A549 (cell line): ENCODE measurements around the gene NCOA6. TPM values are rescaled to one million over a fixed set of nuclear protein-coding genes. Genes with fewer than 3 reads are reported as not detected.
A peak's percentile ranks its signal among the peaks of the same experiment; 100 is the strongest.

Experiments used
- ATAC-seq, 2 experiments: fragments of 200-7000 bp in 1 of 2; fragments of >200 bp in 1 of 2; cut with Nextera tagmentation in 1 of 2; cut with Tn5 transposase in 1 of 2; 3 replicates each; pipeline versions ENCODE4 v1.8.0 to v1.9.1; 2018 to 2020; ENCODE audit warnings: mild to moderate bottlenecking in 1 of 2, moderate library complexity in 1 of 2
- CTCF ChIA-PET: fragments of 300-600 bp; sonication (Branson Sonifier 250); formaldehyde crosslinking; extraction: SDS; loops from one replicate; lab custom pipeline; 2021; ENCODE audit warnings: antibody characterized with exemption, inconsistent platforms; lab: Yijun Ruan, JAX
- POLR2A ChIA-PET: fragments of 350-600 bp; formaldehyde crosslinking; extraction: SDS; loops from one replicate; lab custom pipeline; 2021; ENCODE audit warnings: antibody characterized with exemption, inconsistent platforms; lab: Yijun Ruan, JAX
- DNase-seq, 2 experiments: peaks; one replicate each; pipeline versions ENCODE4 v3.0.0 to v3.0.0-alpha.2; 2011 to 2016; ENCODE audit warnings: low read depth in 1 of 2, low spot score in 1 of 2
- FAIRE-seq: peaks from 2 replicates; lab custom pipeline; 2011; peaks lifted over from hg19 to GRCh38; lab: Jason Lieb, UNC
- H3K27ac ChIP-seq, 2 experiments: fragments of >200 bp; sonication (Bioruptor Twin); formaldehyde crosslinking; 3 replicates each; pipeline ENCODE4 v1.5.1; 2016 to 2017
- H3K4me1 ChIP-seq: fragments of >200 bp; sonication (Bioruptor Twin); formaldehyde crosslinking; 3 replicates; pipeline ENCODE4 v1.6.1; 2016
- H3K4me2 ChIP-seq: fragments of >200 bp; sonication (Bioruptor Twin); formaldehyde crosslinking; 3 replicates; pipeline ENCODE4 v1.6.1; 2016
- H3K4me3 ChIP-seq: fragments of >200 bp; sonication (Bioruptor Twin); formaldehyde crosslinking; 3 replicates; pipeline ENCODE4 v1.5.1; 2016
- H3K9me3 ChIP-seq: fragments of >200 bp; sonication (Bioruptor Twin); formaldehyde crosslinking; 3 replicates; pipeline ENCODE4 v1.6.1; 2016
- CBX8 ChIP-seq: fragments of 200-600 bp; sonication (generic); IDR thresholded peaks from 2 replicates; pipeline ENCODE4 v1.6.1; 2016
- CHD4 ChIP-seq: fragments of 200-600 bp; sonication (generic); IDR thresholded peaks from 2 replicates; pipeline ENCODE4 v1.6.1; 2016; ENCODE audit warnings: antibody characterized with exemption, mild to moderate bottlenecking, borderline replicate concordance
- ESRRA ChIP-seq: fragments of 150-350 bp; IDR thresholded peaks from 2 replicates; pipeline ENCODE4 v1.6.1; 2014; ENCODE audit warnings: mild to moderate bottlenecking, low read length, borderline replicate concordance
- FOSL2 ChIP-seq, 2 experiments: fragments of 450-650 bp in 1 of 2; fragments of >200 bp in 1 of 2; sonication (Bioruptor Twin) in 1 of 2; formaldehyde crosslinking; IDR thresholded peaks; 2 replicates each; pipeline versions ENCODE4 v1.5.0 to v1.6.1; 2016 to 2020; ENCODE audit warnings: mild to moderate bottlenecking in 1 of 2, moderate library complexity in 1 of 2
- HEYL ChIP-seq: fragments of 250-450 bp; sonication (Bioruptor Pico); IDR thresholded peaks from 2 replicates; pipeline ENCODE4 v1.8.0; 2021; ENCODE audit warnings: mild to moderate bottlenecking, moderate library complexity
- KDM1A ChIP-seq: fragments of 200-600 bp; sonication (generic); IDR thresholded peaks from 2 replicates; pipeline ENCODE4 v1.6.1; 2016; ENCODE audit warnings: low read depth, mild to moderate bottlenecking
- MAX ChIP-seq: IDR thresholded peaks from 2 replicates; pipeline ENCODE4 v1.6.1; 2012
- NFE2L2 ChIP-seq: fragments of 150-350 bp; conservative IDR thresholded peaks from 2 replicates; pipeline ENCODE4 v1.6.1; 2014; ENCODE audit warnings: low read length
- PBX3 ChIP-seq: IDR thresholded peaks from 2 replicates; pipeline ENCODE4 v1.6.1; 2012
- PHF8 ChIP-seq: fragments of 200-600 bp; sonication (generic); IDR thresholded peaks from 2 replicates; pipeline ENCODE4 v1.6.1; 2016; ENCODE audit warnings: low read depth, mild to moderate bottlenecking, antibody characterized with exemption, moderate library complexity, borderline replicate concordance
- POLR2A ChIP-seq: IDR thresholded peaks from 2 replicates; pipeline ENCODE4 v1.6.1; 2012; ENCODE audit warnings: mild to moderate bottlenecking, low read length
- RAD21 ChIP-seq, 2 experiments: fragments of >200 bp in 1 of 2; sonication (Bioruptor Twin) in 1 of 2; formaldehyde crosslinking in 1 of 2; IDR thresholded peaks in 1 of 2; conservative IDR thresholded peaks in 1 of 2; 2 replicates in 1 of 2; 3 replicates in 1 of 2; pipeline ENCODE4 v1.6.1; 2012 to 2018; ENCODE audit warnings: inconsistent platforms in 1 of 2
- SREBF2 ChIP-seq: fragments of 450-650 bp; IDR thresholded peaks from 2 replicates; pipeline ENCODE4 v1.6.1; 2014; ENCODE audit warnings: mild to moderate bottlenecking, moderate library complexity
- WGBS: methylation state at CpG from one replicate; pipeline ENCODE4 v1.1.6; 2017; ENCODE audit errors: missing lambda C conversion rate; 5-methylcytosine and 5-hydroxymethylcytosine counted together
- polyA plus RNA-seq, 4 experiments: library from polyadenylated mRNA; depleted of rRNA in 3 of 4; stranded (reverse); fragments of >200 nt; fragmentation: RNase III in 1 of 4; extraction: RNeasy Plus Mini Kit Qiagen cat#74134 plus additional on column Dnase treatment in 1 of 4; gene quantifications; 2 replicates in 3 of 4; 3 replicates in 1 of 4; pipeline ENCODE4 v1.2.3, GENCODE V29; 2011 to 2017
- TF ChIP-seq, protein P1 (sequence below): fragments of 150-350 bp; IDR thresholded peaks from 2 replicates; pipeline ENCODE4 v1.6.1; 2014; ENCODE audit warnings: low read depth, mild to moderate bottlenecking, low read length

Gene NCOA6
- polyA plus RNA-seq, 2 of the 4 experiments (the other 2 are of a cell fraction) = 15.8 to 18.0 TPM

DNA sequence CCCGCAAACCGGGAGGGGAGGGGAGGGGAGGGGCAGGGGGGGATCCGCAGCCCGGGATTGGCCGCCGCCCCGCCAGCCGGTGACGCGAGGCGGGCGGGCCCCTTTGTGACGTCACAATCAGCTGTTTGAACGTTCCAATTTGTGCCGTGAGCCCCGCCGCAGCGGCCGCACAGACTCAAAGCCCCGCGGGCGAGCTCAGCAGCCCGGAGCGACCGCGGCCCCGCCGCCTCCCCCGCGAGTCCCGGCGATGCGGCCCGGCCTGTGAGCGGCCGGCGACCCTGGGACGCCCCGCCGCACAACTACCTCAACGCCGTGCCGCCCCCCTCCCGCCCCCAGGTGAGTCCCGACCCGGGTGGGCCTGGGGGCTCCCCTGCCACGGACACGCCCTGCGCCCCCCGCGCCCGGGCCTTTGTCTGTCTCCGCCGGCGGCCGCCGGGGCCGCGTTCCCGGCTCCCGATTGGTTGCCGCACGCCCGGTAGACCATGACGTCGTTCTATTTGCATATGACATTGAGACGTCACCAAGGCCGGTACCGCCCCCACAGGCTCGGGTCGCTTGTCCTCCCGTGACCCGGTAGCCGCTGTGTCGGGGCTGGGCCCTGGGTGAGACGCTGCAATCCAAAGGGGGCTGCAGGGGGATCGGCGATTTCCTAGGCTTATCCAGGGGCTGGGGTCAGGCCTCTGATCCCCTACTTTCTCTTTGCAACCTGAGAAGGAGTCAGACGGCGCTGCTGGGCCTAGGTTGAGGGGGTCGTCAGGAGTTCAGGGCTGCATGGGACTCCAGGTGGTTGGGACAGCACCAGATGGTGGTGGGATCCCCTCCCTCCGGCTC lies 121.1 kb downstream of the NCOA6 start, which contains the start of gene TP53INP2:
TP53INP2 (plus strand) TSS at position 168 of the 831 bp plus-strand sequence. CDS start 4,396 bp downstream, outside the sequence.
- 5% methylated on average over 22 of the region's 82 CpGs for WGBS
- Histone ChIP-seq H3K4me2 (peak within 1 kb of the TSS; percentile 99), H3K4me3 (peak within 1 kb of the TSS; percentile 94), H3K4me1 (peaks cover 26% of the 10 kb centered on the region), H3K9me3 (no peaks in the 10 kb centered on the region), H3K27ac (peak within 1 kb of the TSS; percentile 80 to 93)
- peak; percentile 82 to 89 for DNase-seq
- TF ChIP-seq RAD21 (conservative IDR thresholded peaks at IDR 0.05 in 1 of 2, IDR thresholded peaks at IDR 0.05 in 1 of 2) = no peak
- TF ChIP-seq KDM1A = no peak
- TF ChIP-seq PBX3 = peak; percentile 45; the same call in 1 of the 2 replicates
- peak; percentile 92 for TF ChIP-seq ESRRA
- TF ChIP-seq NFE2L2 = no peak
- no peak for TF ChIP-seq HEYL (CRISPR knock-in tag)
- peak; percentile 92 for TF ChIP-seq PHF8
- TF ChIP-seq CBX8 = no peak
- no peak for TF ChIP-seq MAX
- ChIA-PET POLR2A (interaction anchor here (1.0 to 1.6 kb wide), 4 partner anchors 9 to 146 kb away, joined by 3 to 12 read pairs (median 3); partner anchors contain the start of genes MAP1LC3A and PIGU), CTCF (interaction anchor here (0.6 to 8.6 kb wide), 9 partner anchors 8 to 518 kb away, joined by 3 to 108 read pairs (median 4); no protein-coding TSS in a partner anchor)
- peak; percentile 50 to 66 for ATAC-seq
- FAIRE-seq = no peak

GRCh38 chr20:34703424-34704176 lies 121.9 kb downstream of the NCOA6 start:
- under 1% methylated on average over 37 of the region's 38 CpGs for WGBS
- ATAC-seq = peak; percentile 4 to 10
- H3K9me3 ChIP-seq = no peaks in the 10 kb centered on the region
- CTCF ChIA-PET = interaction anchor here (0.6 to 8.6 kb wide), 8 partner anchors 9 to 517 kb away, joined by 3 to 108 read pairs (median 4); partner anchors contain the start of gene PIGU
- no peak for TF ChIP-seq POLR2A
- TF ChIP-seq CHD4 = peak; percentile 26; the same call in 1 of the 2 replicates
- TF ChIP-seq, all 56 proteins: peak for 1
- H3K27ac ChIP-seq = peak overlapping the region; percentile 80 to 93
- no peak for DNase-seq
- POLR2A ChIA-PET = interaction anchor here (1.0 to 1.6 kb wide), 3 partner anchors 10 to 145 kb away, joined by 3 to 12 read pairs (median 3); partner anchors contain the start of genes MAP1LC3A and PIGU
- peaks cover 26% of the 10 kb centered on the region for H3K4me1 ChIP-seq
- H3K4me3 ChIP-seq = peak overlapping the region; percentile 94
- no peak for FAIRE-seq
- H3K4me2 ChIP-seq = peak overlapping the region; percentile 99

DNA sequence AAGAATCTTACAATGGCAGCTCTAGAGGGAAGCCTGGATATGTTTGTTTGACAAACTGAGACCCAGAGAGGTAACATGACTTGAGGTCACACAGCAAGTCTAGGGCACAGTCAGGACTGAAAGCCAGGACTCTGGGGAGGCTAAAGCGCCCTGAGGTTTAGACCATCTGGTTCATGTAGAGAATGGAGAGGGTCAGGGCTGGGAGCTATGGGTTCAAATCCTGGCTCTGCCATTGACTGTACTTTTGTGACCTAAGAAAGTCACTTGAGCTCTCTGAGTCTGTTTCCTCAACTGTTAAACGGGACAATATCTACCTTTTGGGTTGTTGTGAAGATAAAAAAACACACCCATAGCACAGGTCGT lies 122.4 kb downstream of the NCOA6 start:
- ChIA-PET CTCF (interaction anchor here (0.8 to 8.6 kb wide), 5 partner anchors 11 to 390 kb away, joined by 3 to 108 read pairs (median 4); partner anchors contain the start of gene PIGU), POLR2A (interaction anchor here (1.1 to 1.6 kb wide), 2 partner anchors 26 to 144 kb away, joined by 3 to 12 read pairs; partner anchors contain the start of genes MAP1LC3A and PIGU)
- H3K27ac ChIP-seq = no peak overlapping the region
- TF ChIP-seq FOSL2 (IDR thresholded peaks at IDR 0.05) = no peak
- TF ChIP-seq FOSL2 (CRISPR knock-in tag; IDR thresholded peaks at IDR 0.05) = no peak
- TF ChIP-seq, protein P1, sequence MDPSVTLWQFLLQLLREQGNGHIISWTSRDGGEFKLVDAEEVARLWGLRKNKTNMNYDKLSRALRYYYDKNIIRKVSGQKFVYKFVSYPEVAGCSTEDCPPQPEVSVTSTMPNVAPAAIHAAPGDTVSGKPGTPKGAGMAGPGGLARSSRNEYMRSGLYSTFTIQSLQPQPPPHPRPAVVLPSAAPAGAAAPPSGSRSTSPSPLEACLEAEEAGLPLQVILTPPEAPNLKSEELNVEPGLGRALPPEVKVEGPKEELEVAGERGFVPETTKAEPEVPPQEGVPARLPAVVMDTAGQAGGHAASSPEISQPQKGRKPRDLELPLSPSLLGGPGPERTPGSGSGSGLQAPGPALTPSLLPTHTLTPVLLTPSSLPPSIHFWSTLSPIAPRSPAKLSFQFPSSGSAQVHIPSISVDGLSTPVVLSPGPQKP = no peak
- TF ChIP-seq SREBF2 = no peak
- no peak for FAIRE-seq
- H3K9me3 ChIP-seq = no peaks in the 10 kb centered on the region
- no peak for ATAC-seq
- H3K4me1 ChIP-seq = peaks cover 26% of the 10 kb centered on the region
- no peak for DNase-seq
- 22% methylated on average over 3 of the region's 3 CpGs for WGBS
- peak overlapping the region; percentile 94; the same call in 2 of the 3 replicates for H3K4me3 ChIP-seq
- peak overlapping the region; percentile 99 for H3K4me2 ChIP-seq
